NCI-H187 treated with DMSO at 0.1 percent for 48 hours (cell line): ENCODE data around the gene C11orf21.

ENCODE experiments used
- DNase-seq: peaks from one replicate; lab custom pipeline; 2025; lab: John Stamatoyannopoulos, UW

Gene C11orf21

DNA sequence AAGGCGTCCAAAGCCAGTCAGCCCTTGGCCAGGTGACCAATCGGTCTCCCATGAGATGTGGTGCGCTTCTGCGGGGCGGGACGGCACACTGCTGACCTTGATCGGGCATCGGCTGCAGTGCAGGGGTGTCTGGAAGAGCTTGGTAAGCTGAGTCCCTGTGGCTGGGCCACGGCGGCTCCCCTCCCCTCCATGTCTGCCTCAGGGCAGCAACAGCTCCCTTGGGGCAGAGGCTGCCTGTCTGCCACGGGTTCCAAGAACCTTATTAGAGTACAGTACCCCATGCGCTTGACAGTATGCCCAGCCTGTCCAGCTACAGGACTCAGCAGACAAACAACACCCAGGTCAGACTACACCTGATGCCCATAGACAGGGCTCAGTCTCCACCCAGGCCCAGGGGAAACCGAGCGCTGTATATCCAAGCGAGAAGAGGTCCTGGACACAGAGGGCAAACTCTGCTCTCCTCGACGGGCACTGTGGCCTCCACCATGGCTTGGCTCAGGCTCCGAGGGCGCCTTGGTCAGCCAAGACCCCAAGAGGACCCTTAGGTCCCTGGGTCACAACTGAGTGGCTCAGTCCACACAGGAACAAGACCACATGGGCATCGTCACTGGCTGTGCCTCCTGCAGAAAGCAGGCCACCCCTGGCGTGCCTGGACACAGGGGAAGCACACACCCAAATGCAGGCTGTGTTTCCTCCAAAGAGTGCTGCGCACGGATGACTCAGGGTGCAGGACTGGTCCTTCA lies 19.0 kb upstream of the C11orf21 start:
- DNase-seq: no peak

DNA sequence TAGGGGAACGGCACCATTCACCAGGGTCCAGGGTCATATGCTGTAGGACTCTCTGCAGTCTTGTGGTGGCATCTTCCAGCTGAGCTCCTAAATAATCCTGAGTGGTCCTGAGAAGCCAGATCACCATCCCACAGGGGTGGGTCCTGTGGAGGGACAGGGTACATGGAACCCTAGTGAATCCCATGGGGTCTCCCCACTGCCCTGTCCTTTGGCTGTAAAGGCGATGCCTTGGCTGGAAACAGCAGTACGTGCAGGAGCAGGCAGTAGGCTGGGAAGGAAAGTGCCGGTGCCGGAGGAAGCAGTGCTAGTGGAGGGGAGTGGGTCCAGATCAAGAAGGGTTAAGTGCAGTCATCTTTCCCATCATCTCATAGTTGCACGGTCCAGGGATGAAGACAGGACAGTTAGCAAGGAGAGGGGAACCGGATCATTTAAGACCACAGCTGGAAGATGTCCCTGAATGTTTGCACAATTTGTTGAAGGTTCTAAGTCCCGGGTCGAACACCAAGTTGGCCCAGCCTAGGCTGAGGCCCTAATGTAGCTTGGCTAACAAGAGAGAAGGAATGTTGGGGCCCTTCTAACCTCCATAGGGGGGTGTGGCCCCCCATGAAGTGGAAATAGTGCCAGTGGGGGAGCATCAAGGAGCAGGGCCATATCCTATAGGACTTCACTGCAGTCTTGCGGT lies 18.2 kb upstream of the C11orf21 start:
- no peak for DNase-seq

DNA sequence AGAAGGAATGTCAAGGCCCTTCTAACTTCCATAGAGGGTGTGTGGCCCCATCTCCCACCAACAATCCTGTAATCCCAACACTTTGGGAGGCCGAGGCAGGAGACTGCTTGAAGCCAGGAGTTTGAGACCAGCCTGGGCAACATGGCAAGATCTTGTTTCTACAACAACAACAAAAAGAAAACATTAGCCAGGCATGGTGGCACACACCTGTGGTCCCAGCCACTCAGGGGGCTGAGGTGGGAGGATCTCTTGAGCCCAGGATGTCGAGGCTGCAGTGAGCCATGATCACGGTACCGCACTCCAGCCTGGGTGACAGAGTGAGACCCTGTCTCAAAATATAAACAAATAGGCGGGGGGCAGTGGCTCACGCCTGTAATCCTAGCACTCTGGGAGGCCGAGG lies 17.0 kb upstream of the C11orf21 start:
- no peak for DNase-seq

DNA sequence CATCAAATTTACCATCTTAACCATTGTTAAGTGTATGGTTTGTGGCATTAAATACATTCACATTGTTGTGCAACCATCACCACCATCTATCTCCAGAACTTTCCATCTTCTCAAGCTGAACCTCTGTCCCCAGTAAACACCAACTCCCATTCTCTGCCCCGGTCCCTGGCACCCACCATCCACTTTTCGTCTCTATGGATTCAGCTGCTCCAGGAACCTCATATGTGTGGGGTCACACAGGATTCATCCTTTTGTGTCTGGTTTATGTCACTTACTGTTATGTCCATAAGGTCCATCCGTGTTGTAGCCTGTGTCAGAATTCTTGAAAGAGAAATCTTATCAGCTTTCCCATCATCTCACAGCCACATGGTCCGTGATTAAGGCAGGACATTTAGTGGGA lies 16.4 kb upstream of the C11orf21 start:
- DNase-seq: no peak

DNA sequence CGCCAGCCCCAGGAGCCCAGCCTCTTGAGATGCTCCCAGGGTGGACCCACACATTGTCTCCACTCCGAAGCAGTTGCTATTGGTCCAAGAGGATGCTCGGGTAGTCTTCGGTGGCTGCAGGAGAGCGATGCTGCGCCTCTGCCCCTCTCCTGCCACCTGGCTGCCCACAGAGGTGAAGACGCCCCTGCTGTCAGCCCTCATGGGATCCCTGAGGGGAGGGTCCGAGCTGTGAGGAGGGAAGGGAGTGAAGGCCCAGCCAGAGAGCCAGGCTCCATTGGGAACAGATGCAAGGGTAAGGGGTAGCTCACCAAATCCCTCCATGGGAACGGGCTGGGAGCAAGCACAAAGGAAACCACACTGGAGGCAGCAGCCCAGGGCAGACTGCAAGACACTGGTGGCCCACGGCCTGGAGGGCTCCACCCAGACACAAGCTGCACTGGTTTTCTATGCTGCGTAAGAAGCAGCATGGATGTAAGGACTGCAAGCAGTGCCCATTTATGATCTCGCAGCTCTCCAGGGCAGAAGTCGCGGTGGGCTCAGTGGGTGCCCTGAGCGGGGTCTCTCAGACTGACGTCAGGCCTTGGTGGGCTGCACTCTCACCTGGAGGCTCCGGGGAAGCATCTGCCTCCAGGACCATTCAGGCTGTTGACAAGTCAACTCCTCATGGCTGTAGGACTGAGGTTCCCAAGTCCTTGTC lies 15.8 kb upstream of the C11orf21 start:
- DNase-seq: no peak

DNA sequence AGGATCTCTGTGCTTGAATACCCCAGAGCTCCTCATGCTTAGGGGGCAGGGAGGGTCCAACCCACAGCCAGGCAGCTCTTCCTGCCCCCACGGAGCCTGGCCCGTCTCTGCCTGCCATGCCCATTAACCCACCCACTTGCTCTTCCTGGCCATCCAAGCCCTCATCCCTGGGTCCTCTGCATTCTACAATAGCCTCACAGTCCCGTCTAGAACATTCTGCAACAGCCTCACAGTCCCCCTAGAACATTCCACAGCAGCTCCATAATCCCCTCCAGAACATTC lies 15.2 kb upstream of the C11orf21 start:
- DNase-seq: no peak

DNA sequence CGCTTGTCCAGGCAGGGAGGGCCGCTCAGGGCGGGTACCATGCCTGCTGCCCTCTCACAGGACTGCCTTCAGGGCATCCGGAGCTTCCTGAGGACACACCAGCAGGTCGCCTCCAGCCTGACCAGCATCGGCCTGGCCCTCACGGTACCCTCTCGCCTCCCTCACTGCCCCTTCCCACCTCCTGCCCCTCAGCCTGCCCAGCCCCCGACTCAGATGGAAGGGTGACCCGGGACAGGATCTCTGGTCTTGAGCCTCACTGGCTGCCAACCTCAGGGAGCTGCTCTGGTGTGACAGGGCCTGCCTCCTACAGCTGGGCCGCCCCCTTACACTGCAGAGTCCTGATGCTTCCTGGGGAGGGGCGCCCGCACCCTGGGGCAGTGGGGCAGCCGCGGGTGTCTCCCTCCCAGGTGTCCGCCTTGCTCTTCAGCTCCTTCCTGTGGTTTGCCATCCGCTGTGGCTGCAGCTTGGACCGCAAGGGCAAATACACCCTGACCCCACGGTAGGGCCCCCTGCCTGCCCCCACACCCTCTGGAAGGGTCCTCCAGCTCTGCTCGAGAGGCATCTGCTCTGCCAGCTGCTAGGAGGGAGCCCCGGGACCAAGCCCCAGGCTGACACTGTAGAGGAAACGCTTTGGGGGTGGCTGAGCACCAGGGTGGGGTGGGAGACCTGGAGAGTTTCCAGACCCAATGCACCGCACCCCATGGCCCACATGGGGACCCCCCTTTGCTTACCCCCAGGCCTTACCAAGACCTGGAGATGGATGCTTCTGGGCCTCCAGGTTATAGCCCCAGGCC lies 14.6 kb upstream of the C11orf21 start:
- no peak for DNase-seq

DNA sequence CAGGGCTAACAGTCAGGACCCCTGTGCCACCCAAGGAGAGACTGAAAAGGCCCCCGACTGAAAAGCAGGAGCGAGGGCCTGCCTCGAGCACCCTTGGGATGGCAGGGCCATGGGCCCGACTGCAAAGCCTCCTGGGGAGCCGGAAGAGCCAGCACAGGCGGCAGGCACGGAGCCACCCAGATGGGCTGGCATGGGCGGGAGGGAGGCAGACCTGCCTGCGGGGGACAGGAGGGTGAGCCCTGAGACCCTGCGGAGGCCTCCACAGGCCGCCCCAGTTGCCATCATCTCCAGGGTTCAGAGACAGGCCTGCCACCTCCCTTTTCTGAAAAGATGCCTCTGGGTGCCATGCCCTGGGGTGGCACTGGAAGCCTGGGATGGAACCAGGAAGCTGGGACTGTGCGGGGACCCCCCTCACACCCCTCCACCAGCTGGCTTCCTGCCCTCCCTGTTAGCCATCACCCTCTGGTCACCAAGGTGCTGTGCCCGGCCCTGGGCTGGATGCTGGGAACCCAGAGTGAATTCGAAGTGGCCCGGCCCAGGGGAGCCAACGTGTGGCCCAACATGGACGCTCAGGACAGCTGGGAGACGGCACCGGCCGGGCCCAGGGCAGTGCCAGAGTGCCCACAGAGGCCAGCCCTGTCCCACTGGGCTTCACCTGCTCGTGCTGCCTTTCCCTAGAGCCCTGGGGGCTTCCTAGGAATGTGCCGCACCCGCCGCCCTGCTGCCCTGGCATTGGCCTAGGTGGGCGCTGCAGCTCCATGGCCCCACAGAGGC lies 13.9 kb upstream of the C11orf21 start:
- no peak for DNase-seq

DNA sequence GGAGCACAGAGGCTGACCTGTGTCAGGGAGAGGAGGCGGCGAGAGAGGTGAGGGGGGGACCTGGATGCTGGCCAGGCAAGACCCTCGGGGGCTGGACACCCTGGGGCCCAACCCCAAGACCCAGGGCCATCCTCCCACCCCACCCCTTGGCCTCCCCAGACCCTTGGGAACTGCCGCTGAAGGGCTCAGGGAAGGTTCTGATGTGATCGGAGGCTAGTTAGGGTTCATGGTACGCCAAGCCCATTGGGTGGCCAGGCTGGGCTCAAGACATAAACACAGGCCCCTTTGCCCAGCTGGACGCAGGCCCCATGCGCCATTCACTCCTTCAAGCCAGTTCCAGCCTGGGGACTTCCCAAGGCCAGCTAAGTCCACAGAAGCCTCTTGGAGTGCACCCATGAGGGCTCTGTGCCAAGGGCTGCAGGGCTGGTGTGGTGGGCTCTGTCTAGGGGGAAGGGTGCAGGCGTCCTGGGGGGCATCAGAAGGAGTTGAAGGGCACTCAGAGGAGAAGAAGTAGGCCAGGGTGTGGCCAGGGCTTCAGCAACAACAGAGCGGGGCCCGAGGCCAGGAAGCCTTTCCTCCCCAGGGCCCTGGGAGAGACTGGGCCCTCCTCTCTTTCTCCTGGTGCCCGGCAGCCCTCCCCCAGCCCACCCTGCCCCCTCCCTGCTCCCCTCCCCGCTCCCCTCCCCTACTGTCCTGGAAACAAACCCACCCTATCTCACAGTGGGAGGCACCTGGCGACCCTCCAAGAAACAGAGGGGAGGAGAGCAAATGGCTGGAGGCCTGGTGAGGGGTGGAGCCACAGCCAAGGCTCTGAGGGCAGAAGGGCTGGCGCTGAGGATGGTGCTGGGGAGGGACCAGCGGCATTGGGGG lies 13.0 kb upstream of the C11orf21 start:
- DNase-seq: no peak

DNA sequence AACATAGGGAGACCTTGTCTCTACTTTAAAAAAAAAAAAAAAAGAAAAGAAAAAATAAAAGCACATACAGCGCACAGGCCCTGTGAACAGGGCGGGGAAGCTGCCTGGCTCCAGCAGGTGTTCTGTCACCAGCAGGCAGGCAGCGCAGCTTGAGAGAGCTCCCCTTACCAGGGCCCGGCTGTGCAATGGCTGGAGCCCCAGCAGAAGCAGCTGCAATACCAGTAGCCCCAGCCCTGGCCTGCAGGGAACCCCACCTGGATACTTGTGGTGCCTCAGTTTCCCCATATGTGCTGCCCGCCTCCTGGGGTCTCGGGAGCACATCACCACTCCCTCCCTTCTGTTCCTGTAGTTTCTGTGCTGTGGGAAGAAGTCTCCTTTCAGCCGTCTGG lies 12.4 kb upstream of the C11orf21 start:
- no peak for DNase-seq

DNA sequence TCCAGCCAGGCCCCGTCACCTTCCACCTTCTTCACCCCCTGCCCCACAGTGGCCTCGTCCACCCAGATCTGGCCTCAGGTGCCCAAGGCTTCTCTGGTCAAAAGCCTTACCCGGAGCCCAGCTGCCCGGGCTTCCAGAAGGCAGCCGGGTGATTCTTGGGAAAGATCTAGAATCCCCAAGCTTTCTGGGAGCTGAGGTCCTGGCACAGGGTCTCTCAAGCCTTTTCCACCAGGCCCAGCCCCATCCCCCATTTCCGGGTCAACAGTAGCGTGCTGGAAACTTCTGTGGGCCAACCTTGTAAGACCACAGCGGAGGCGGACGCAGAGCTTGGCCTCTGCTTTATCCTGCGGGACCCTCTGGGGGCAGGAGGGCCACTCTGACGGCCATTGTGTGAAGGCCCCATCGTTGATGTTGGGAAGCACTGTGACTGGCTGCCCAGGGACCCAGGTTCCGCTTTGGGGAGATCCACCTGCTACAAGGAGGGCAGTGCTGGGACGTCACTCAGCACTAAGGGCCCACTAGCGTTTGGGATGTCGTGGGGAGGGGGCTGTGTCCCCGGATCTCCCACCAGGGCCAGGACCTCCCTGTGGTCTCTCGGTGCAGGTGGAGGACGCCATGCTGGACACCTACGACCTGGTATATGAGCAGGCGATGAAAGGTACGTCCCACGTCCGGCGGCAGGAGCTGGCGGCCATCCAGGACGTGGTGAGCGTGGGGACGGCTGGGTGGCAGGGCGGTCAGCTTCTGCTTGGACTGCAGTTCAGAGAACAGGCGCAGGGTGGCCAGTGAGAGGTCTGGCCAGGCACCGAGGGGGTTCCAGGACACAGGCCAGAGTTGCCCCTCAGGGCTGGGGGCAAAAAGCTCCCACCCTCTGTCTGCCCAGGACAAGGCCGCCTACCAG lies 11.6 kb upstream of the C11orf21 start:
- no peak for DNase-seq

DNA sequence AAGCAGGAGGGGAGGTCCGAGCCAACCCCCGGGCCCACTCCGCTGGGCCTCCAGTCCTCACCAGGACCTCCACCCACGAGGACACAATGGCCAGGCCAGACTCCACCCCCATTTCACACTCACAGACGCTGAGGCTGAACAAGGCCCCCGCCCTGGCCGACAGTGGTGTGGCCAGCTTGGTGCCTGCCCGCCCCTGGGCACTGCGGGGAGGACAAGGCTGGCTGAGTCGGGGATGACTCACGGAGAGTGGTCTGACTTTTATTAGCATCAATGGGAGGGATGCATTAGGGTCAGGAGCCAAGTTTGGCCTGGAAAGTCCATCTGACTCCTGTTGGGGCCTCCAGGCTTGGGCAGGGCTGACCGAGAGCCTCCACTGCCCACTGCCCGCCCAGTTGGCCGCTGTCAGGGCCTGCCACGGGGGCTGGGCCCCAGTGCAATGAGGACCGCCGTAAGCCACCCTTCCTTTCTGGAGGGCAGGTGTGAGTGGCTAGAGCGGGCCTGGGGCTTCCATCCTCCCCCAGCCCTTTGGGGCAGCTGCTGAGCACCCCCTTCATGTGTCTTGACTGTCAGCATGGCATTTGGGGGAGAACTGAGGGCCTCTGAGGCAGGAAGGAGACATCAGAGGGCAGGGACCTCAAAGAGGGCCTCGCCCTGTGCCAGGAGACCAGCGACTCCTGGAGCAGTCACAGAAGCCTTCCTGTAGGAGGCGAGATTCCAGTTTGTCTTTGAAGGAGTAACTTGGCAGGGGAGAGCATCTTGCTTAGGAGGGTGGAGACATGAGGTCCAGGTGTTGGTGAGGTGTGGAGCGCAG lies 10.7 kb upstream of the C11orf21 start:
- DNase-seq: no peak

DNA sequence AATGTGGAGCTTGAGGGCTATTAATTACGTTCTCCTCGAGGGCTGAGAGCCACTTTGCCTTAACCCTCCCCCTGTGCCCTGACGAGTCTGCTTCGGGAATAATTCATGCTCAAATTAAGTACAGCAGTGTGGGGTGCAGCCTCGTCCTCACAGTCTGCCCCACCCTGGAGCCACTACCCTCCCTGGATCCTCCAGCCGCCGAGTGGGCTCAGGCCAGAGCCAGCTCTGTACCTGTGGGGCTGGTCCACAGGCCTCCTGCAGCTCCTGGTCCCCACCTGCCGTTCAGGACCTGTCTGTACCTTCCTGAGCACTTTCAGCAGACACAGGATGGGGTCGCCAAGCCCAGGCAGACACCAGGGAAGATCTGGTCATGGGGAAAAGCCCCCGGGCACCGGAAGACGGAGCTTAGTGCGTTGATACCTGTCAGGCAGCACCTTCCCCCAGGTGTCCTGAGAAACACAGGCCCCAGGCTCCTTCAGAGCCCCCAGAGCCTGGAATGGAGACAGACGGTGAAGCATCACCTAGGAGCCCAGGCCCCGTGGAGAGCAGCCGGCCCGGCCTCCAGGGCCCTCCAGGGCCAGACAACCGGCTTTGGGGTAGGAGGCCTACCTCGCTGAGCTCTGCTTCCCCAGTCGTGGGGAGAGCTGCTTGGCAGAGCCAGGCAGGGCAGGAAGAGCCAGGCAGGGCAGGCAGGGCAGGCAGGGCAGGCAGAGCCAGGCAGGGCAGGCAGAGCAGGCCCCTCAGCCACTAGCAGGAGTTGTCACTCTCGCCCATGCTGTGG lies 9.8 kb upstream of the C11orf21 start:
- no peak for DNase-seq

DNA sequence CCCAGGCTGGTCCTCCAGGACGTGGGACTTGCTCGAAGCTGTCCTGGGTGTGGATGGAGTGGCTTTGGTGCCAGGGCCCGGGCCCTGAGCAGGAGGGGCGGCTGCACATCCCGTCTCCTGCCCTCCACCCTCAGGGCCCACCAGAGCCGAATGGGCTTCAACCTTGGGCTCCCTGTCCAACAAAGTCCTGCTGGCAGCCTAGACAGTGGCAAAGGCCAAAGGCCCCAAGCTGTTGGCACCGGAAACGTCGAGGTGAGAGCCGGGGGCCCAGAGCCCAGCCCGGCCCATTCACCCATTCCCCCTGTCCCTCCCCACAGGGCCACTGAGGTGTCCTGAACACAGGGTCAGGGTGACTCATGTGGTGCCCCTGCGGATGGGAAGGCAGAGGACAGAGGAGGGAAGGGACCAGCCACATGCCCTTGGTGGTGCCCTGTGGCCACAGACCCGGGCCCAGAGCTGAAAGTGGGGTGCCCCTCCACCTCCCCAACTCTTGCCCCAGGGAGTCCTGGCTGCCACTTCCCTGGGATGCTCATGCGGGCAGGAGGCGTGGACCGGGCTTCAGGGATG lies 9.2 kb upstream of the C11orf21 start:
- DNase-seq: no peak

DNA sequence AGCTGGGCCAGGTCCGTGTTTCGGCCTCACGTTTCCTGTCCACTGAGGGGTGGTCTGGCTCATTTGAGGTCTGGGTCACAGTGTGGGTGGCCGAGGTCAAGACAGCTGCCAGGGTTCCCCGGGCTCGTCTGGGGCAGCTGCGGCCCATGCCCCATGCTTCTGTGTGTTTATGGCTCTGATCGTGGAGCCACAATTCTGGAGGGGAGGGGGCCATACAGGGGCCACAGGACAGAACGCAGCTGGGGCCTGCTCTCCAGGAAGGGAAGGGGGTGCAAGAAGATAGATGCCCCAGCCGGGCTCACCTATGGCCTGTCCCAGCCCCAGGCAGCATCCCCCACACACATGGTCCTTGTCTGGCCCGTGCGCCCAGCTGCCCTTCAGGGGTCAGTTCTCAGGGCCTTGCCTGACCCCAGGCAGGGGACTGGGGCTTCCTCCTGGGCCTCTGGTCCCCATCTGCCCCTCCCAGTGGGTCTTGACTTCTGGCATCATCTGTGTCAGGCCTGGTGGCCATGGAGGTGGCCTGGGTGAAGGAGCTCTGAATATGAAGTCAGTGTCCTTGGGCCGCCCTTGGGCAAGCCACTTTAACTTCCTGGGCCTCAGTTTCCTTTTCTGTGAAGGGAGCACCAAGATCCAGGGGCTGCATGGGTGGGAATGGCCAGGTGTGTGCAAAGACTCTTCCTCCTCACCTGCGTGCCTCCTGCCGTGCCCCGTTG lies 8.5 kb upstream of the C11orf21 start:
- DNase-seq: no peak

DNA sequence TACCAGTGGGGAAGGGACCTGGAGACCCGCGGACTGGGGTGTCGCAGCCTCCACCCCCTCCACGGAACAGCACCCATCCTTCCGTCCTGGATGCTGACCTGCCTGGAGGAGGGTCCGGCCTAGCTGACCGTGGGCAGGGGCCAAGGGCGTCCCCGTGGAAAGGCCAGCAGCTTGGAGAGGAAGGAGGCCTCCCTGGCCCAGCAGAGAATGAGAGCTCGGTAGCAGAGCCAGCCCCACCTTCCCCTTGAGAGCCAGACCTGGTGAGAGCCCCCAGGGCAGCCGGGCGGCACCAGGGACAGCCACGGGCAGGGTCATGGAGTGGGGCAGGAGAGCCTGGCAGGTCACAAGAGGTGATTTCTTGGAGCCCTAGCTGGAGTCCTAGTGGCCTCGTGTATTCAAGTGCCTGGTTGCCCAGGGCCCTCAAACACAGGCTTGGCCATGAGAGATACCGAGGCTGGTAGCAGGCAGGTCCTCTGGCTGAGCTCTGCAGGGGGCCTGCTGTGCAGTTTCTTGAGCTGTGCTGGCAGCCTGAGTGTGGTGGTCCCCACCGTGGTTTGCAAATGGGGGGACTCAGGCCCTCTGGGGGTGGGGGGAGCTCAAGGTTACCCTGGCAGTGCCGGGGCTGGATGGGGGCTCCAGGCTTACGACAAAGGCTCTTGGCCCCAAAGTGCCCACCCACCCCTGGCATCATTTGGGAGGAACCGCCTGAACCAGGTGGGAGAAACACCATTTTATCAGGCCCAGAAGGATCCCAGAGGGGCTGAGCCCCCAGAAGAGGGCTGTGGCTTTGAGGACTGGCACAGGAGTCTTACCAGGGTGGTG lies 7.7 kb upstream of the C11orf21 start:
- no peak for DNase-seq
